GM19043 (cell line): Measurements from ENCODE around the gene PPAN.
A peak's percentile ranks its signal among the peaks of the same experiment; 100 is the strongest.

Experiments used
- ATAC-seq: cut with Tn5 transposase; IDR thresholded peaks from one replicate; pipeline ENCODE4 v1.9.1; 2021; ENCODE audit warnings: low read depth; ENCODE audit not compliant: unreplicated experiment

PPAN gene

GRCh38 chr19:10106100-10106936 lies at the start of gene PPAN:
Gene PPAN, plus strand, starts transcription at chr19:10106362. Its CDS starts 33 bp downstream, at chr19:10106395.
- peak; percentile 45 for ATAC-seq

GRCh38 chr19:10061717-10062310 lies 44.3 kb upstream of the PPAN start:
- ATAC-seq: no peak

- ATAC-seq: no peak
Observed at GRCh38 chr19:10068205-10068604, 38.0 kb upstream of the PPAN start.

GRCh38 chr19:10069046-10069445 lies 37.1 kb upstream of the PPAN start:
- no peak for ATAC-seq

GRCh38 chr19:10070730-10071446 lies 35.3 kb upstream of the PPAN start:
- no peak for ATAC-seq

- no peak for ATAC-seq
Observed at GRCh38 chr19:10074153-10074552, 32.0 kb upstream of the PPAN start.

- ATAC-seq: no peak
Observed at GRCh38 chr19:10076535-10076934, 29.6 kb upstream of the PPAN start.

- ATAC-seq: no peak
Observed at GRCh38 chr19:10078329-10078728, 27.8 kb upstream of the PPAN start.

GRCh38 chr19:10079031-10079453 lies 27.1 kb upstream of the PPAN start:
- no peak for ATAC-seq

GRCh38 chr19:10083911-10084310 lies 22.3 kb upstream of the PPAN start:
- ATAC-seq: no peak

GRCh38 chr19:10084803-10085202 lies 21.4 kb upstream of the PPAN start:
- no peak for ATAC-seq

GRCh38 chr19:10085641-10086590 lies 20.2 kb upstream of the PPAN start, which contains the start of gene SHFL:
Gene SHFL, plus strand, starts transcription at chr19:10086317. Its CDS starts 111 bp downstream, at chr19:10086428.
- ATAC-seq: no peak

GRCh38 chr19:10086591-10087192 lies 19.5 kb upstream of the PPAN start:
- no peak for ATAC-seq

- ATAC-seq: no peak
Observed at GRCh38 chr19:10087296-10088061, 18.7 kb upstream of the PPAN start.

GRCh38 chr19:10088949-10089554 lies 17.1 kb upstream of the PPAN start:
- no peak for ATAC-seq

- no peak for ATAC-seq
Observed at GRCh38 chr19:10089801-10090375, 16.3 kb upstream of the PPAN start.

GRCh38 chr19:10091370-10091687 lies 14.8 kb upstream of the PPAN start:
- ATAC-seq: no peak

- no peak for ATAC-seq
Observed at GRCh38 chr19:10091895-10092641, 14.1 kb upstream of the PPAN start.
